Right lobe of liver (tissue), 6 donors: ENCODE results near the gene LPAR6. TPM values are rescaled to one million over a fixed set of nuclear protein-coding genes. Genes with fewer than 3 reads are reported as not detected.

Source experiments
- ATAC-seq, 4 donors: fragments of 200-7000 bp; cut with Tn5 transposase; one replicate each; pipeline ENCODE4 v1.9.1; 2020; ENCODE audit warnings: mild to moderate bottlenecking in 4 of 4, moderate library complexity in 4 of 4
- DNase-seq, 3 donors: peaks; one replicate each; pipeline ENCODE4 v3.0.0-alpha.2; 2020
- H3K27ac ChIP-seq, 3 donors: fragments of 200-600 bp; one replicate each; pipeline ENCODE4 v1.8.0; 2022
- H3K27me3 ChIP-seq, 2 donors: fragments of 200-600 bp; one replicate each; pipeline ENCODE4 v1.8.0; 2022
- H3K36me3 ChIP-seq, 4 donors: fragments of 200-600 bp; sonication (generic) in 1 of 4; one replicate each; pipeline versions ENCODE4 v1.5.1 to v1.8.0; 2017 to 2022; ENCODE audit warnings: control low read depth in 1 of 4
- H3K4me1 ChIP-seq, 4 donors: fragments of 200-600 bp; sonication (generic) in 1 of 4; one replicate each; pipeline versions ENCODE4 v1.5.1 to v1.8.0; 2017 to 2022; ENCODE audit warnings: control low read depth in 1 of 4
- H3K4me3 ChIP-seq, 3 donors: fragments of 200-600 bp; one replicate each; pipeline ENCODE4 v1.8.0; 2022
- H3K9me3 ChIP-seq, 4 donors: fragments of 200-600 bp; sonication (generic) in 1 of 4; one replicate each; pipeline versions ENCODE4 v1.5.1 to v1.8.0; 2017 to 2022; ENCODE audit warnings: control low read depth in 1 of 4
- CTCF ChIP-seq, 4 donors: fragments of 200-600 bp in 3 of 4; fragments of 450-650 bp in 1 of 4; IDR thresholded peaks; one replicate each; pipeline versions ENCODE4 v1.5.1 to v1.8.0; 2016 to 2022; ENCODE audit warnings: antibody characterized with exemption in 4 of 4, mild to moderate bottlenecking in 2 of 4
- POLR2A ChIP-seq: fragments of 450-650 bp; IDR thresholded peaks from one replicate; pipeline ENCODE4 v1.6.1; 2017; ENCODE audit warnings: antibody characterized with exemption, mild to moderate bottlenecking
- WGBS: methylation state at CpG from one replicate; pipeline ENCODE4 v1.1.6; 2018; ENCODE audit warnings: low coverage, low lambda C conversion rate; ENCODE audit not compliant: insufficient coverage; ENCODE audit errors: missing lambda C conversion rate; 5-methylcytosine and 5-hydroxymethylcytosine counted together
- intact Hi-C, 2 donors: fragments of 100-400 bp; cut with DNase I; formaldehyde crosslinking; loops; one replicate each; pipeline versions ENCODE4 v1.11.2 to v1.14.1; 2022
- total RNA-seq, 6 experiments: library from RNA; depleted of rRNA in 2 of 6; stranded (reverse); fragments of >200 nt in 2 of 6; fragmentation: NEBNext Ultra II Directional in 3 of 6; extraction: Animal tissue kit (Norgen Biotek cat#: 25700) in 3 of 6; gene quantifications; one replicate each; pipeline versions ENCODE4 v1.1.0 to v1.2.4, GENCODE V29; 2016 to 2023
- donor health status: DM: no; HTN: yes; CAD: no.
- donor health status: DM: no; HTN: no; CAD: no.
- donor health status: DM: no; HTN: no; CAD: no.
- donor health status: DM: no; HTN: yes; CAD: no.
- donor health status: DM: no; HTN: yes; CAD: no.

The LPAR6 gene
- total RNA-seq, 6 experiments from 2014 or later = 3.7 to 14.5 (median 5.9) TPM

GRCh38 chr13:48403913-48404312 is 9.0 kb downstream of the LPAR6 start:
- intact Hi-C loops = no loop called here
- no peaks in the 10 kb centered on the region for H3K4me1 ChIP-seq
- no peak overlapping the region for H3K4me3 ChIP-seq
- DNase-seq (no peak), ATAC-seq (peak in 3 of 4 donors; percentile 8 to 26 (median 13))
- H3K27ac ChIP-seq = peak overlapping the region in 2 of 3 donors; percentile 31 to 52
- no peaks in the 10 kb centered on the region for H3K9me3 ChIP-seq
- 51% methylated on average over 8 of the region's 8 CpGs for WGBS
- no peaks in the 10 kb centered on the region for H3K27me3 ChIP-seq
- no peak for TF ChIP-seq CTCF (IDR thresholded peaks at IDR 0.05)
- TF ChIP-seq POLR2A = no peak
- no peaks in the 10 kb centered on the region for H3K36me3 ChIP-seq

- ATAC-seq (peak; percentile 48 to 65 (median 56)), DNase-seq (no peak)
- Histone ChIP-seq H3K9me3 (no peaks in the 10 kb centered on the region), H3K27me3 (no peaks in the 10 kb centered on the region), H3K36me3 (no peaks in the 10 kb centered on the region), H3K27ac (peak overlapping the region in 2 of 3 donors; percentile 31 to 52), H3K4me1 (no peaks in the 10 kb centered on the region), H3K4me3 (no peak overlapping the region)
- TF ChIP-seq POLR2A (peak; percentile 68), CTCF (IDR thresholded peaks at IDR 0.05) (peak in 1 of 4 donors; percentile 2)
- WGBS = 24% methylated on average over 2 of the region's 2 CpGs
- intact Hi-C loops = no loop called here
Observed at GRCh38 chr13:48403151-48403631, 9.7 kb downstream of the LPAR6 start.

GRCh38 chr13:48402325-48402932 is 10.5 kb downstream of the LPAR6 start:
- no peak for TF ChIP-seq POLR2A
- TF ChIP-seq CTCF (IDR thresholded peaks at IDR 0.05) = no peak
- Histone ChIP-seq H3K27ac (peak overlapping the region in 1 of 3 donors; percentile 52), H3K36me3 (no peaks in the 10 kb centered on the region), H3K9me3 (no peaks in the 10 kb centered on the region), H3K4me3 (no peak overlapping the region), H3K4me1 (no peaks in the 10 kb centered on the region), H3K27me3 (no peaks in the 10 kb centered on the region)
- intact Hi-C loops = no loop called here
- ATAC-seq (no peak), DNase-seq (no peak)
- 68% methylated on average over 2 of the region's 2 CpGs for WGBS

- Histone ChIP-seq H3K4me1 (no peaks in the 10 kb centered on the region), H3K36me3 (no peaks in the 10 kb centered on the region), H3K9me3 (no peaks in the 10 kb centered on the region), H3K4me3 (no peak overlapping the region), H3K27ac (peak overlapping the region in 1 of 3 donors; percentile 52), H3K27me3 (no peaks in the 10 kb centered on the region)
- DNase-seq (no peak), ATAC-seq (no peak)
- intact Hi-C loops = no loop called here
- TF ChIP-seq POLR2A (no peak), CTCF (IDR thresholded peaks at IDR 0.05) (no peak)
- WGBS = 47% methylated on average over 2 of the region's 2 CpGs
Observed at GRCh38 chr13:48401480-48401879, 11.4 kb downstream of the LPAR6 start.
